ENCODE data around the gene IGFALS.

- no peak for TF ChIP-seq CTCF (IDR thresholded peaks at IDR 0.05)
- no peak for TF ChIP-seq EP300 (IDR thresholded peaks at IDR 0.05)
Observed at GRCh38 chr16:1777375-1778199, 15.9 kb downstream of the IGFALS start.

Measured in suprapubic skin (tissue), 3 donors.